Ovary (tissue), 9 donors: ENCODE data around the gene NMT1. TPM values are rescaled to one million over a fixed set of nuclear protein-coding genes. Genes with fewer than 3 reads are reported as not detected.

Source experiments
- DNase-seq, 5 donors: peaks; one replicate each; pipeline ENCODE4 v3.0.0-alpha.2; 2019 to 2020
- H3K27ac ChIP-seq, 2 donors: fragments of 200-600 bp; one replicate each; pipeline versions ENCODE4 v1.5.1 to v1.8.0; 2019 to 2022
- H3K27me3 ChIP-seq: fragments of 200-600 bp; one replicate; pipeline ENCODE4 v1.8.0; 2022
- H3K36me3 ChIP-seq: fragments of 200-600 bp; sonication (generic); one replicate; pipeline ENCODE4 v1.5.1; 2019
- H3K4me1 ChIP-seq: one replicate; pipeline ENCODE4 v1.8.1; 2013; ENCODE audit warnings: mild to moderate bottlenecking, moderate library complexity; ENCODE audit not compliant: insufficient read depth
- H3K4me3 ChIP-seq: fragments of 200-600 bp; sonication (generic); one replicate; pipeline ENCODE4 v1.5.1; 2017
- H3K9me3 ChIP-seq, 2 donors: fragments of 200-600 bp in 1 of 2; sonication (generic) in 1 of 2; one replicate each; pipeline versions ENCODE4 v1.5.1 to v1.8.1; 2013 to 2019; ENCODE audit warnings: mild to moderate bottlenecking in 1 of 2, moderate library complexity in 1 of 2
- CTCF ChIP-seq, 3 donors: fragments of 450-650 bp in 2 of 3; fragments of 200-600 bp in 1 of 3; IDR thresholded peaks; one replicate each; pipeline versions ENCODE4 v1.5.1 to v1.8.0; 2016 to 2022; ENCODE audit warnings: antibody characterized with exemption in 3 of 3, mild to moderate bottlenecking in 1 of 3
- EP300 ChIP-seq: sonication (generic); formaldehyde crosslinking; IDR thresholded peaks from one replicate; pipeline ENCODE4 v1.6.1; 2017; ENCODE audit warnings: antibody characterized with exemption
- POLR2A ChIP-seq: fragments of 450-650 bp; IDR thresholded peaks from one replicate; pipeline ENCODE4 v1.6.1; 2017; ENCODE audit warnings: antibody characterized with exemption, mild to moderate bottlenecking, moderate library complexity
- WGBS, 3 donors: extraction: QIAGEN DNeasy Blood & Tissue Kit in 1 of 3; methylation state at CpG; one replicate each; pipeline versions ENCODE4 v1.1.5 to v1.1.7; 2013 to 2017; 5-methylcytosine and 5-hydroxymethylcytosine counted together
- intact Hi-C, 4 donors: fragments of 100-400 bp; cut with DNase I; formaldehyde crosslinking; loops; one replicate each; pipeline versions ENCODE4 v1.11.0 to v1.15.1; 2022 to 2023
- polyA plus RNA-seq, 2 donors: library from polyadenylated mRNA; stranded (reverse); fragments of 200-250 nt in 1 of 2; fragments of 350-450 nt in 1 of 2; fragmentation: Illumina TruSeq in 1 of 2; extraction: RNeasy Lipid Tissue Mini Kit (QIAGEN cat#74804) in 1 of 2; gene quantifications; one replicate each; pipeline ENCODE4 v1.2.3, GENCODE V29; 2013 to 2014
- total RNA-seq, 7 donors: library from RNA; depleted of rRNA in 2 of 7; stranded (reverse); fragments of >200 nt in 2 of 7; fragmentation: NEBNext Ultra II Directional in 3 of 7; extraction: Animal tissue kit (Norgen Biotek cat#: 25700) in 3 of 7; gene quantifications; one replicate each; pipeline versions ENCODE4 v1.1.0 to v1.2.4, GENCODE V29; 2016 to 2023
- donor health status: DM: no; HTN: no; CAD: no; lungs with moderate emphysema.
- donor health status: DM: no; HTN: no; CAD: no.
- donor health status: Bipolar disorder and iron deficiency.
- donor health status: DM: yes; HTN: yes; CAD: no.
- donor health status: DM: no; HTN: no; CAD: no.
- donor health status: DM: yes; HTN: yes; CAD: no.

The NMT1 gene
- total and polyA plus RNA-seq, 9 donors = 23.0 to 91.4 (median 76.2) TPM

- H3K4me3 ChIP-seq = no peak overlapping the region
- no peak overlapping the region for H3K27ac ChIP-seq
- no peak for DNase-seq
- intact Hi-C loops = loop anchor here in 3 of 4 donors (5.0 to 10.0 kb wide), 4 partner anchors 35 to 182 kb away; partner anchors contain the start of genes GFAP (in 1 of the 3) and NMT1 (in 1 of the 3)
- H3K27me3 ChIP-seq = no peaks in the 10 kb centered on the region
- no peaks in the 10 kb centered on the region for H3K36me3 ChIP-seq
- no peaks in the 10 kb centered on the region for H3K9me3 ChIP-seq
- TF ChIP-seq CTCF (IDR thresholded peaks at IDR 0.05) = no peak
- no peak for TF ChIP-seq POLR2A
- no peak for TF ChIP-seq EP300
- WGBS, 3 donors = 88 to 94% (median 93%) methylated on average over 11 of the region's 11 CpGs
- H3K4me1 ChIP-seq = peaks cover 15% of the 10 kb centered on the region
These were observed 35.8 kb downstream of the NMT1 start for GRCh38 chr17:45096926-45097325.

- TF ChIP-seq POLR2A (no peak), EP300 (no peak), CTCF (IDR thresholded peaks at IDR 0.05) (no peak)
- no peak for DNase-seq
- Histone ChIP-seq H3K4me1 (peaks cover 13% of the 10 kb centered on the region), H3K27me3 (no peaks in the 10 kb centered on the region), H3K4me3 (no peak overlapping the region), H3K9me3 (no peaks in the 10 kb centered on the region), H3K27ac (peak overlapping the region in 1 of 2 donors; percentile 47), H3K36me3 (no peaks in the 10 kb centered on the region)
- intact Hi-C loops = loop anchor here in 3 of 4 donors (2.0 to 10.0 kb wide), 5 partner anchors 36 to 183 kb away; partner anchors contain the start of genes GFAP (in 1 of the 3) and NMT1 (in 1 of the 3)
- WGBS, 3 donors = 67 to 77% (median 68%) methylated on average over 13 of the region's 13 CpGs
These were observed 37.2 kb downstream of the NMT1 start for GRCh38 chr17:45098081-45098868.

- peak; percentile 83 to 93 (median 90) for DNase-seq
- intact Hi-C loops = loop anchor here in 3 of 4 donors (2.0 to 10.0 kb wide), 5 partner anchors 37 to 184 kb away; partner anchors contain the start of genes GFAP (in 1 of the 3) and NMT1 (in 1 of the 3)
- Histone ChIP-seq H3K36me3 (no peaks in the 10 kb centered on the region), H3K27ac (peak overlapping the region in 1 of 2 donors; percentile 47), H3K4me3 (no peak overlapping the region), H3K27me3 (no peaks in the 10 kb centered on the region), H3K4me1 (peaks cover 10% of the 10 kb centered on the region), H3K9me3 (no peaks in the 10 kb centered on the region)
- 38 to 46% (median 42%) methylated on average over 9 of the region's 9 CpGs for WGBS, 3 donors
- TF ChIP-seq EP300 (no peak), POLR2A (no peak), CTCF (IDR thresholded peaks at IDR 0.05) (peak; percentile 65 to 79 (median 66))
These were observed 37.9 kb downstream of the NMT1 start for GRCh38 chr17:45098869-45099616.

GRCh38 chr17:45101546-45101882 lies 40.4 kb downstream of the NMT1 start:
- no peak for DNase-seq
- Histone ChIP-seq H3K4me3 (no peak overlapping the region), H3K4me1 (peaks cover 10% of the 10 kb centered on the region), H3K36me3 (no peaks in the 10 kb centered on the region), H3K9me3 (no peaks in the 10 kb centered on the region), H3K27ac (peak overlapping the region in 1 of 2 donors; percentile 21), H3K27me3 (no peaks in the 10 kb centered on the region)
- TF ChIP-seq CTCF (IDR thresholded peaks at IDR 0.05) (no peak), EP300 (no peak), POLR2A (no peak)
- WGBS, 3 donors = 32 to 64% (median 41%) methylated on average over 9 of the region's 9 CpGs
- intact Hi-C loops = no loop called here
